GM21717 (cell line): ENCODE results near the gene THAP12.
"Not testable (repeated sequence)": the region's sequence is repeated elsewhere in the genome, so short reads cannot be mapped to it uniquely, and the experiment has no call there.

Source experiments
- ATAC-seq: cut with Tn5 transposase; IDR thresholded peaks from one replicate; pipeline ENCODE4 v1.9.1; 2021; ENCODE audit warnings: mild to moderate bottlenecking, moderate library complexity; ENCODE audit not compliant: unreplicated experiment

The THAP12 gene

DNA sequence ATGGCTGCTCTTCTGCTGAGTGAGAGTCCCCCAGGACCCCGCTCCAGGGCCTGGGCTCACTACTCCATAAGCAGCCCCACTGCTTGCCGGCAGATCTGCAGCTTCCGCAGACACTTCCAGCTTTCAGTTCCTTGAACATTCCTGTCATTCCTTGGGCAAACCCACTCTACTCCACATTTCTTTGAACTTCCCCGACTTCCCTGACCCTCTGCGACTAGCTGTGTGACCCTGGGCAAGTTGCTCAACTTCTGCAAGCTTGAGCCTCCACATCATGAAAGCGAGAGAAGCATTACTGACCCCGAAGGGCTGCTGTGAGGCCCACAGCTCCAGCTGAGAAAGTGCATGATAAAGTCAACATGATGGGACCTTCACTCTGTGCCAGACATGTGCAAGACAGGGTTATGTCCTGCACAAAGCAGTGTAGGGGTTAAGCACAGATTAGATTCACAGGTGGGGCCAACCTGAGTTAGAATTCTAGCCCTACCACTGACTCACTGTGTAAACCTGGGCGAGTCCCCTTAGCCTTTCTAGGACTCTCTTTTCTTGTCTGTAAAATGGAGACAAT is 51.8 kb downstream of the THAP12 start:
- no peak for ATAC-seq

DNA sequence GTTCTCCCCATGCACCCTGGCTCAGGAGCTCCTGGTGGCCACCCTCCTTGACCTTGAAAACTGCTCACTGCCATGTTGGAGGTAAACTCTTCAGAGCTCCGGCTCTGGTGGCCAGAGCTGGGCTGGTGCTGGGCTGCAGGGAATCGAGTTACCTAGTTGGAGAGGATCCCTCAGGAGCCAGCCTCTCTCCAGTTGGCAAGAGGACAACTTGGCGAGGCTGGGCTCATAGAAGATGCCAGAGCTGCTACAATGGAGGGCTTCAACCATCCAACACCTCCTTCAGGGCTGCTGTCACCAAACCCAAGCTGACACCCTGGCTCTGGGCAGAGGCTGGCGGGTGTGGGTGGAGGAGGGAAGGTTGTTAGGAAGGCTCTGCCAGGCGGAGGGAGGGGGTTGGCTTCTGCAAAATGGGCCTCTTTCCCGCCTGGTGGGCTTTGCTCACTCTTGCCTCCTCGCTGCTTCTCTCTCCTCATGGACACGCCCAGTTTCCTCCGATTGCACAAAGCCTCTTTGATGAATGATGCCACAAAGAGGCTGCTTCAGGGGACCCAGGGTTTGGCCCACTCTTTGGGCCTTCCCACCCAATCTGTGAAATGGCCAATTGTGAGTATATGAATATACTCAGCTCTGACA is 53.1 kb downstream of the THAP12 start:
- ATAC-seq = no peak

DNA sequence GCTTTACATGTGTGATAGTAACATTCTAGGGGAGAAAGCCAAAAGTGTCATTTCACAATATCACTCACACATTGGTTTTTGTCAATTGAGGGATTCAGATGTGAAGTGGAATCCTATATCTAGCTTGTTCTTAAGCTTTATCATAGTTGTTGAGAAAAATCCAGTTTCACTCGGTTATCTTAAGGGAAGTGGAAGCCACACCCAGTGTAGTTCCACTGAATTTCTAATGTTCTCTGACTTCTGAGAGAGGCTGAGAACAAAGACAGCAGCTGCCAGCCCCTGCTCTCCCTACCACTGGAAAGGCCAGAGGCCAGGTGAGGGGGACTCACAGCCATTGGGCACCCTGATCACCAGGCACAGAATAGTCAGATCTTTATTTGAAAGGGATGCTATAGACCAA is 53.7 kb downstream of the THAP12 start:
- no peak for ATAC-seq

- ATAC-seq = no peak
Measured at GRCh38 chr11:76325185-76325584, 55.7 kb downstream of the THAP12 start.

DNA sequence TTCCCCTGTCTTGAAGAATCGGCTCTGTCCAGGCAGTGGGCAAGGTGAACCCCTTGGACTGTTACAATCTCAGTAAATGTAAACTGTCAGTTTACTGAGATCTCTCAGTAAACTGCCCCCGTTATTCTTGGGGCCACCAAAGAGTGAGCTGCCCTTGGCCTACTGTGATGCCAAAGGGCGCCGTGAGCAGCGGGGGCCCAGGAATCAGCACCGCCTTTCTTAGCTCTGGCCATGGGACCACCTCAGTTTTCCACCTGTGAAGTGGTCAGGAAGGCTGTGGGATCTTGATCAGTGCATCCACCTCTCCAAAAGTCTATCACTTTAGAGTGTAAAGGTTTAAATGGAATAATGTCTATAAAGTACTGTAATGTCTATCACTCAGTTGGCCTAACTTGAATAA is 57.1 kb downstream of the THAP12 start:
- no peak for ATAC-seq

DNA sequence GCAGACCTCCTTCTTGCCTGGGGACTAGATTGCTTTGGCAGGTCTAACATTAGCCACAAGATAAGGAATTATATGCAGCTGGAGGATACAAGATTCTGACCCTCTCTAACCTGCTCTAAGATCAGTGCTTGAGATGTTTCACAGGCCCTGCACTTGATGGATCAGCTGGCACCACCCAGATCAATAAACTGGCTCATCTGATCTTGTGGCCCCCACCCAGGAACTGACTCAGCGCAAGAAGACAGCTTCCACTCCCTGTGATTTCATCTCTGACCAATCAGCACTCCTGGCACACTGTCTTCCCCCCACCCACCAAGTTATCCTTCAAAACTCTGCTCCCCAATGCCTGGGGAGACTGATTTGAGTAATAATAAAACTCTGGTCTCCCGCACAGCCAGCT is 57.6 kb downstream of the THAP12 start:
- not testable (repeated sequence) for ATAC-seq

- no peak for ATAC-seq
Measured at GRCh38 chr11:76322942-76323341, 58.0 kb downstream of the THAP12 start.

DNA sequence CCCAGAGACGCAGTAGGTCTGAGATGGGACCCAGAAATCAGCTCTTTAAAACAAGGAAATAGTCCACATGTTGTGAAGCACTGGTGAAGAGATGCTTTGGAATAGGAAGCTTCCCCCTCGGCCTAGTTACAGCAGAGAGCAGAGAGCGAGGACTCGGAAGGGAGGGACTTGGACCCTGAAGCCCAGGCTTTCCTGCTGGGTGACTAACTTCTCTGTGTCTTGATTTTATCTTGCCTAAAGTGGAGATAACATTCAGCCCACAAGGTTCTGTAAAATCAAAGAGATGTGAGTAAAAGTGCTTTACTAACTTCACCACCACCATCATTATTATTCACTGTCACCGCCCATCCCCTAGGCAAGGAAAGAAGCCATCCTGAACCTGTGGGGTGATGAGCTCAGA is 58.4 kb downstream of the THAP12 start:
- no peak for ATAC-seq

DNA sequence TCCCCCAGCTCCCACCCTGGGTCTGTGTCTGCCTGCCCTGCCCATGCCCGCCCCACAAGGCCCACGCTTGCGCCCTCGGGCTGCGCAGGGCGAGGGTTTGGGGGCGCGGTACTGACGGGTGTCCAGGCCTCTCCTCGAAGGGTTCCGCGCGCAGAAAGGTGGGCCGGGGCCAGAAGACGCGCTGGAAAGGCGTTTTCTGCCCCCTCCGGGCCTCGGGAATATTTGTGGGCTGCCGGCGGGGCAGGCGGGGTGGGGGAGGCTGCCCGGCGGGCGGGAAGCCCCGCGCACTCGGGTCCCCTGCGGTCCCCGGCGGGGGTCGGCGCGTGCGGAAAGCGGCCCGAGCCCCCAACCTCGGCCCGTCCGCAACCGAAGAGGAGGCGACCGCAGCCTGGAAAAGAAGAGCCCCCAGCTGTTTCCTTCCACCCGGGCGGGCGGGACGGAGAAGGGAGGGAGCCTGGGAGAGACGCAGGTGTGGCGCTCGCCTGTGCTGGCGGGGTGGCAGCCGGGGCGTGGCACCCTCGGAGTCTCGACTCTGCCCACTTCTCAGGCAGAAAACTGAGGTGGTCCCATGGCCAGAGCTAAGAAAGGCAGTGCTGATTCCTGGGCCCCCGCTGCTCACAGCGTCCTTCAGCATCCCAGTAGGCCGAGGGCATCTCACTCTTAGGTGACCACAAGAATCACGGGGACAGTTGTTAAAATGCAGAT is 59.0 kb downstream of the THAP12 start:
- no peak for ATAC-seq

DNA sequence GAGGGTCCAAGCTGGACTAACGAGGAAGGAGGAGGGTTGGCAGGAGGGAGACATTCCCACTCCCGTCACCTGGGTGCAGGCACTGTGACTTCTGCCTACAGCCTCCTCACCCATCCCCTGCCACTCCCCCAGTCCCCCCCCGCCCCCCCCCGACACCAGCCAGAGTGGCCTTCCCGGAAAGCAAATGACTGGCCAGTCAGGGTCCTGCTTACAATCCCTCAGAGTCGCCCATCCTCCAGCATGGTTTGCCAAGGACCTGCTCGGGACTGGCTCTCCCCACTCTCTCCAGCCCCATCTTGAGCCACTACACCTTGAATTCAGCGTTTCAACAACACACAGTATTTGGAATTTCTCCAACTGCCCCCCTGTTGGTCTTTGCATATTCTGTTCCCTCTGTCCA is 59.6 kb downstream of the THAP12 start:
- no peak for ATAC-seq

DNA sequence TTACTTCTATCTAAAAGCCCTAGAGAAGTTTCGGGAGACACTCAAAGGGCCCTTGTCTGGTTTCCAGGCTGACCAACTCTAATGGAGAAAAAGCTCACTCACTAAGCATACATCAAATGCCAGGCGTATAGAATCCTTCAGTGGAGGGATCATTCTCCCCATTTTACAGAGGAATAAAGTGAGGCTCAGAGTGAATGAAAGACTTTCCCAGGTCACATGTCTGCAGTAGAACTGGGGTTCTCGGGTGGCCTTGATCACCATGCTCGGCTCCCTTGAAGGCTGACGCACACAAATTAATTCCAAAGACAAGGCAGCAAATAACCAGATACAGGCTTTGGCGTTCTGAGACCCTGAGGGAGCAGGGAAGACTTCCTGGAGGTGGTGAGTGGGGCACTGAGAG is 60.0 kb downstream of the THAP12 start:
- ATAC-seq = no peak

DNA sequence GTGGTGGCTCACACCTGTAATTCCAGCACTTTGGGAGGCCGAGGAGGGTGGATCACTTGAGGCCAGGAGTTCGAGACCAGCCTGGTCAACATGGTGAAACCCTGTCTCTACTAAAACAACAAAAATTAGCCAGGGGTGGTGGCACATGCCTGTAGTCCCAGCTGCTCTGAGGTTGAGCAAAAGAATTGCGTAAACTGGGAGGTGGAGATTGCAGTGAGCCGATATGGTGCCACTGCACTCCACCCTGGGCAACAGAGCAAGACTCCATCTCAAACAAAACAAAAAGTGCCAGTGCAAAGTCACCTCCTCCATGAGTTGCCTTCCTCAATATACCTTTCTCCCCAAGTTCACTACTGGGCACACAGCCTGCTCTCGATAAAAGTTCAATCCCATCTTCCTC is 61.1 kb downstream of the THAP12 start:
- ATAC-seq = not testable (repeated sequence)

- no peak for ATAC-seq
Measured at GRCh38 chr11:76318744-76319384, 62.1 kb downstream of the THAP12 start.

GRCh38 chr11:76317296-76317695 is 63.6 kb downstream of the THAP12 start:
- ATAC-seq = no peak

- ATAC-seq = no peak
Measured at GRCh38 chr11:76316726-76317125, 64.2 kb downstream of the THAP12 start.

DNA sequence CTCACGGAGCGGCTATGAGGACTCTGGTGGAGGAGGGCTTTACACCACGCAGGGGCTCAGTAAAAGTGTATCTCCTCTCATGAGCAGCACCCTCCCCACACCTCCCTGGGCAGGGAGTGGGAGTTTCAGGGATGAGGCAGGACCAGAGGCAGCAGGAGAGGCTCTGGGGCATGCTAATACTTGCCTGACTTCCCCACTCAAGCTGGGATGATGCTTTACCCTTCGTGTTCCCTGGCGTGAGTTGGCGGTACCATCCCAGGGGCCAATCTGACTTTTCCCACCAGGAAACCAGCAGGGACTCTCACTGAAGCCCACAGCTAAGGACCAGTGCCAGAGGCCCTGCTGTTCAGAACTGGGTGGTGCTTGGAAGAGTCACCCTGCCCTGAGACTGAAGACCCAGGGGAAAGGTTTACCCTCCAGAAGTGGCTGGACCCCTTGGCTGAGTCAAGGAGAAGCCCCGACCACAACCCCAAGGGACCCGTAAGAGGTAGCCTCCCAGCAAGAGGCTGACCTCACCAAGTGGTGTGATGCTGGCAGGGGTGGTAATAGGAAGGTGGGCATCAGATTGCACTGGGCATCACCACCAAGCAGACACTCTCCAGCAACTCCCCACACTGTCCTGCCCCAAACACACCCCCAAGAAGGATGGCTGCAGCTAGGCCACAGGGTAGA is 65.6 kb downstream of the THAP12 start:
- ATAC-seq = no peak

DNA sequence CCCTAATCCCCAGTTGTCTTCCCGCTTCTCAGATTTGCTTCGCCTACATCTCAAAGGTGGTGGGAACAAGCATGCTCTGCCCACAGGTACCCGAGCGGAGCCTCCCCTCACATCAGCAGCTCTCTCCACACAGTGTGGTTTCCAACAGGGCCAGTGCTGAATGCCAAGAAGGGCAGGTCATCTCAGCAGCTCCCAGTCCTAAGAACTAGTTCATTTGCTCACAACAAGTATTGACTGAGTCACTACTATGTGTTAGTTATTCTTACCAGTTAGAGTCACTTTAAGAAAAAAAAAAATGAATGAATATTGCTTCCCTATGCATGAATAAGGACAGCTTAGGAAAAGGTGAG is 66.2 kb downstream of the THAP12 start:
- no peak for ATAC-seq

DNA sequence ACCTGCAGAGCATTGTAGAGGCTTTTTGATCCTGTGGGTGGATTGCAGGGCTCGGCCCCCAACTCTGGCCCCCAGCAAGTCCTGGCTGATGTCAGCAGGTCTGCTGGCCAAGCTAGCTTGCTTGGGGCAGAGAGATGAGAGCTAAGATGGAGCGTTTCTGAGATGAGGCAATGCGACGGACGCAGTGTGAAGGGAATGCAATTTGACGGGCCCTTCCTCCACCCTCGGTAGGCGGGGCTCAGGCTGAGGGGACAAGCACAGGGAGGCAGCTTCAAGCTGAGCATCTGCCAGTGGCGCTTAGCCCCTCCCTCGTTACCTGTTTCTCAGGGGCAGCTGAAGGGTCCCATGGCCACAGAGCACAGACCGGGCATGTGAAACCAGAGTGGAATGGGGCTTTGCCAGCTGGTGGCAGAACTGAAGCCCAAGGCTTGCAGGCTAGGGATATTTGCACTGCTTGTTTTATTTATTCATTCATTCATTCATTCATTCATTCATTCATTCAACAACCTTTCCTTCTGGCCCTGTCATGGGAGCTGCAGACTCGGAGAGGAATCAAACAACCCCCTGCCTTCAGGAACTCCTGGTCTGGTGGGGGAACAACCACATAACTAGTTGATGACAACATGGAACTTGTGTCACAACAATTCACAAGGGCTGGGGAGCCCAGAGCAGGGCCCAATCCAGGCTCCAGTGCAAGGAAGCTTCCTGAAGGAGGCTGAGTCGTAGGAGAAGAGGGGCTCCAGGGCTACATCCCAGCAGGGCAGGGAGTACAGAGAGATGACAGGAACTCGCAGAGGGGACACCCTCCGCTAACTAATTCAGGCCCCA is 66.8 kb downstream of the THAP12 start:
- ATAC-seq = no peak

GRCh38 chr11:76313271-76313670 is 67.7 kb downstream of the THAP12 start:
- ATAC-seq = no peak

GRCh38 chr11:76310832-76311595 is 69.9 kb downstream of the THAP12 start:
- ATAC-seq = no peak
